HEK293 (cell line): ENCODE data around the gene HGF.

Experiments
- CTCF ChIP-seq: fragments of 450-650 bp; formaldehyde crosslinking; IDR thresholded peaks from 2 replicates; pipeline ENCODE4 v1.5.1; 2016; ENCODE audit warnings: missing biosample characterization, missing genetic modification characterization
- HIC1 ChIP-seq: fragments of 450-650 bp; formaldehyde crosslinking; IDR thresholded peaks from 2 replicates; pipeline ENCODE4 v1.5.1; 2016; ENCODE audit warnings: missing biosample characterization, missing genetic modification characterization
- PRDM4 ChIP-seq: fragments of 450-650 bp; formaldehyde crosslinking; IDR thresholded peaks from 2 replicates; pipeline ENCODE4 v1.5.1; 2017; ENCODE audit warnings: missing biosample characterization, missing genetic modification characterization
- ZEB2 ChIP-seq: fragments of 450-650 bp; formaldehyde crosslinking; IDR thresholded peaks from 2 replicates; pipeline ENCODE4 v1.5.1; 2016; ENCODE audit warnings: missing biosample characterization, missing genetic modification characterization
- ZNF133 ChIP-seq: fragments of 450-650 bp; formaldehyde crosslinking; IDR thresholded peaks from 2 replicates; pipeline ENCODE4 v1.5.1; 2016; ENCODE audit warnings: missing biosample characterization, missing genetic modification characterization
- ZNF362 ChIP-seq: fragments of 450-650 bp; formaldehyde crosslinking; IDR thresholded peaks from 2 replicates; pipeline ENCODE4 v1.5.1; 2016; ENCODE audit warnings: missing biosample characterization, missing genetic modification characterization

GRCh38 chr7:81715984-81716588 is 53.8 kb downstream of the HGF start:
- TF ChIP-seq HIC1 (tag by site-specific recombination) (no peak), CTCF (tag by site-specific recombination) (peak; percentile 64), PRDM4 (tag by site-specific recombination) (no peak), ZEB2 (tag by site-specific recombination) (no peak), ZNF133 (no peak), ZNF362 (no peak)
